Measurements from ENCODE around the gene MED16.
A peak's percentile ranks its signal among the peaks of the same experiment; 100 is the strongest.

Gene MED16

DNA sequence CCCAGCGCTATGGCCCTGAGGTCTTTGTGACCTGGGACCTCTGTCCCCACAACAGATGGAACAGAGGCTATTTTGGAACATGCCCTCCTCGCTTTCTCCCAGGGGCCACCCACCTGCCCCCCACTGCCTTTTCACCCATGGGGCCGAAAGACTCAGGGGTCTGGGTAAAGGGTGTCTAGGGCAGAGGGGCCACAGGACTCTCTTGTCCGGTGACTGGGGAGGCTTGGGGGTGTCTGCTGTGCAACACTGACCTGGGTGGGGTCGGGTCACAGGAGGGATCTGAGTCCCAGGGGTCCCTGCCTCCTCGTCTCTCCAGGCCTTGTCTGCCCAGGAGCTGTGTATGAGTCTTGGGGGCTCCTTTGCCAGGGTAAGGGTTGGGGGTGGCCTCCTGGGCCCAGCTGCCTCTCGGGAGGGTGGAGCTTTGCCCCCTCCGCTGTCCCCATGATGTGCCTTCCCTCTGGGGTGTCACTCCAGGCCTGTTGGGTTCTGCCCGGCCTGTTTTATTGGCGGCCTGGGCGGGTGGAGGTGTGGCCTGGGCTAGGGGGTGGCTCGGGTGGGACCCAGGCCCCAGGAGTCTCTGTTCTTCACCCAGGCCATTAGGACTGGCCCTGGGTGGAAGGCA is 34.9 kb upstream of the MED16 start:
- DNase-seq (ENCODE audit: low spot score), result no peak

DNA sequence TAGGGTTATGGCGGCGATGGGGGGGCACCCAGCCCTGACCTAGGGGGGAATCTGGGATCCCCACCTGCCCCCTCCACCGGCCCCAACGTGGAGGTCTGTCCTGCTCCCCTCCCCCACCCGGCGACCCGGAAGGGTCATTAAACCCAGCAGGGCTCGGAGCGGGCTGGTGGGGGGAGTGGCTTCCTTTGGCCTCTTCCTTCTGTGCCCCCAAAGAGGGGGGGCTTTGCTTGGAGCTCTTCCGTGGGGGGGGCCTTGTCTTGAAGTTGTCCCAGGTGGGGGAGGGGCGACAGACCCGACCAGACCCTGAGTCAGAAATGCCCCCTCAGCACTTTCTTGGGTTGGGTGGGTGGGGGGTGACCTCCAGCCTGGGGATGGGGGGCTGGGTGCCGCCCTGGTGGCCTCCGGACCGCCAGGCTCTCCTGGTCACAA is 34.4 kb upstream of the MED16 start:
- DNase-seq (ENCODE audit: low spot score), result peak; percentile 45

DNA sequence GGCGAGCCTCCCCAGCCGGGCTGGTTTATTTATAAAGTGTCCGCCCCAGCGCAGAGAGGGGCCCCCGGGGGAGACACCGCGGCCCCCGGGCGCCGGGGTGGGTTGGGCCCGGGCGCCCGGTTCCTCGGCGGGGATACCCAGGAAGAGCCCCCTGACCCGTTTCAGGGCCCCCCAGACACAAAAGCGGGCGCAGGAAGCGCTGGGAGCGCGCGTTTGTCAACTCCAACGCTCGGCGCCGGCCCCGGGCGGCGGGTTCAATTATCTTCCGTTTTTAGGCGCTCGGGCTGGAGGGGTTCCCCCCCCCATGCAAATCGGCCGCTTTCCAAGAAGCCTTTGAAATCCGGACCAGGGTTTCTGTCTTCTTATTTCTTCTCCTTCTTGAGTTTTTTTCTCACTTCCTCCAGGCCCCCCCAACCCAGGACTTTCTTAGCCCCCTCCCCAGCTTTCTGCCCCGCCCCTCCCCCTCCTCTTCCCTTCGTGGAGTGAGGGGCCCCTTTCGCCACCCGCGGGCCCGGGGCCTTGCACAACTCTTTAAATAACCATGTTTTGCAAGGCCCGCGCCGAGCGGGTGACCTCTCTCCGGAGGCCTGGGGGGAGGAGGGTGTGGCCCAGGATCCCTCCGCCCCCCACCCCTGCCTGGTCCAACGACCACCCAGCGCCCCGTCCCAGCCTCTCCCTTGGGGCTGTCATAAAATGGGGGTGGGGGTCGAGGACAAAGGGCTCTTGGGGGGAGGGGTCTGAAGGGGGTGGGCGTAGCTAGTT is 33.8 kb upstream of the MED16 start:
- peak; percentile 75 for DNase-seq (ENCODE audit: low spot score)

DNA sequence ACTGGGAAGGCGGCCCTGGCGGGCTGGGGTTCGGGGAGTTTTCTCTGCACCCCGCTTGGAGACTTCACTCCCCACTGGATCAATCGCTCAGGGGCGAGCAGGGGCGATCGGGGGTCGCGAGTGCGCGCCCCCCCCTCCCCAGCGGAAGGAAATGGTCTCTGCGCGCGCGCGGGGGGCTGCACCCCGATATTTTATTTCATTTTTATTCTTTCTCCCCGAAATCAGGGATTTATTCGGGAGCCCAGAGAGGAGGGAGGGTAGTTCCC is 33.3 kb upstream of the MED16 start:
- no peak for DNase-seq (ENCODE audit: low spot score)

DNA sequence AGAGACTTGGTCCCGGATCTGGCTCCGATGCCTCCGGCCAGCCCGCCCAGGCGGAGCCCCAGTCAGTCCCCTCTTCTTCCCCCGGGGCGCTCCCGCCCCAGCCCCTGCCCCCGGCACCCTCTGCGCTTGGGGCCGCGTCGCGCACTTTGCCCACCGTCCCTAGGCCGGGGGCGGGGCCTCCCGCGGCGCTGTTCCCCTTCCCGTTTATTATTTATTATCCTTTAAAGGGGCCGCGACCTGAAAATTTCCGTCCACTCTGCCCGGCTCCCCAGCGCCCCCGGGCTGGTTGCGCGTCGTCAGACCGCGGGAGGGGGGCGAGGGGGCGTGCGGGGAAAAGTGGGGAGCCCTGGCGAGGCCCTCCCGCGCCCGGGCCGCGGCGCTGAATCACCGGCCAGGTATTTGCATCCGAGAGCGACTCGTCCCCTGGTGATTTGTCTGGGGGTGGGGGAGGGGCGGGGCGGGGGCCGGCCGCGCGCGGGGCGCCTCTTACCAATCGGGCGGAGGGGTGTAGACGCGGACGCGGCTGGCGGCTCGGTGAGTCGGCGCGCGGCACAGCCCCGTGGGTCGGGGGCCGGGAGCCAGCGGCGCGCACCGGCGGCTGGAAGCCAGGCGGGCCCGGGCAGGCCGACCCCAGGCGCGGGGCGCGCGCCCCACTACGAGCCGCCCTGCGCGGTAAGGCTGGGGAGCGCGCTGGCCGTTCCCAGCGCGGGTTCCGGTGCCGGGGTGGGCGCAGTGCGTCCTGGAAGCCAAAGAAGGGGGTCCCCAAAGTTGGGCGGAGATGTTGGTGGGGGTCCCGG is 32.7 kb upstream of the MED16 start, which contains the start of gene ARID3A:
TSS of gene ARID3A (plus strand) at position 510 of the 797 bp plus-strand sequence. CDS start 3,494 bp downstream, outside the sequence.
- DNase-seq (ENCODE audit: low spot score), result peak; percentile 95

DNA sequence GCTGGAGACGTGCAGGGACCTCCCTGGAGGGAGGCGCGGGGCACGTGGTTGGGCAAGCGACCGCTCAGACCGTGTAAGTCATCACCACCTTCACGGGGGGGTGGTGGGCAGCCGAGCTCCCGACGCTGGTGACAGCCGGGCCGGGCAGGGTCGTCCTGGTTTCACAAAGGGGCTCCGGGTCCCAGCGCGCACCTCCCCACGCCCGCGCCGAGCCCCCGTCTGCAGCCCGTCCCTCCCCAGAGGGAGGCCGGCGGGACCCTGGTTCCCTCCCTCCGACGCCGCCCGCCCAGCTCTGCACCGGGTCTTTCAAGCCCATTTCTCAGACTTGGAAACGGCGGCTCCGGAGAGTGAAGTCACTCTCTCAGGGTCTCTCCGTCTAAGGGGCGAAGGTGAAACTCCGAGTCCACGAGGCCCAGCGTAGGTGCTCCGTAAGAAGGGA is 32.1 kb upstream of the MED16 start:
- peak; percentile 73 for DNase-seq (ENCODE audit: low spot score)

DNA sequence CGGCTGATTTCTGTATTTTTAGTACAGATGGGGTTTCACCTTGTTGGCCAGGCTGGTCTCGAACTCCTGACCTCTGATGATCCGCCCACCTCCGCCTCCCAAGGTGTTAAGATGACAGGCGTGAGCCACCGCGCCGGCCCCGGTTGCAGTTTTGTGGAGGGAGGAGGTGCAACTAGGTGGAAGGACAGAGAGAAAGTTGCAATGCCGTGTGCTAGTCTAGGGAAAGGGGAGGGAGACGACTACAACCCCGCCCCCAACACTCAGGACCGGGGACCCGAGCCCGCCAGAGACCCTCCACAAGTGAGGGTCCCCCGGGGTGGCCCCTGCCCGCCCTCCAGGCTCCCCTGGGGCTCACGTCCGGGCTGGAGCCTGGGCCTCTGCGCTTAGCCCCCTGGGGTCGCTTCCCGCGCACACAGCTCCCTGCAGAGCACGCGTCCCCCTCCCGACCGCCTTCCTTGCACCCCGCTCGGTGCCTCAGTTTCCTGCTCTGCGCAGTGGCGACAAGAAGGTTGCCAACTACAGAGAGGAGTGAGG is 31.6 kb upstream of the MED16 start:
- peak; percentile 20 for DNase-seq (ENCODE audit: low spot score)

DNA sequence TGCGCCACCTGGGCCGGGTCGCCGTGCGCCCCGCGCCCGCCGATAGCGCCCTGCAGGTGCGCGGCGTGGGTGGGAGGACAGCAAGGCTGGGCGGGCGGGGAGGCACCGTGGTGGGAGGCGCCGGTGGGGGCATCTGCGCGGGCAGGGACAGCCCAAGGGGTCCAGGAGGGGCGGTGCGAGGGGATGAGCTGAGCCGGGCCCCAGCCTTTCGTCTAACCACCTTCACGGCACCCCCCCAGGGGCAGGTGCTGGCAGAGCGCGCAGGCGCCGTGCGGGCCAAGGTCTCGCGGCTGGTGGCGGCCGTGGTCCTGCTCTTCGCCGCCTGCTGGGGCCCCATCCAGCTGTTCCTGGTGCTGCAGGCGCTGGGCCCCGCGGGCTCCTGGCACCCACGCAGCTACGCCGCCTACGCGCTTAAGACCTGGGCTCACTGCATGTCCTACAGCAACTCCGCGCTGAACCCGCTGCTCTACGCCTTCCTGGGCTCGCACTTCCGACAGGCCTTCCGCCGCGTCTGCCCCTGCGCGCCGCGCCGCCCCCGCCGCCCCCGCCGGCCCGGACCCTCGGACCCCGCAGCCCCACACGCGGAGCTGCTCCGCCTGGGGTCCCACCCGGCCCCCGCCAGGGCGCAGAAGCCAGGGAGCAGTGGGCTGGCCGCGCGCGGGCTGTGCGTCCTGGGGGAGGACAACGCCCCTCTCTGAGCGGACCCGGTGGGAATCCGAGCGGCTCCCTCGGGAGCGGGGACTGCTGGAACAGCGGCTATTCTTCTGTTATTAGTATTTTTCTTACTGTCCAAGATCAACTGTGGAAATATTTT is 27.3 kb upstream of the MED16 start:
- no peak for DNase-seq (ENCODE audit: low spot score)

DNA sequence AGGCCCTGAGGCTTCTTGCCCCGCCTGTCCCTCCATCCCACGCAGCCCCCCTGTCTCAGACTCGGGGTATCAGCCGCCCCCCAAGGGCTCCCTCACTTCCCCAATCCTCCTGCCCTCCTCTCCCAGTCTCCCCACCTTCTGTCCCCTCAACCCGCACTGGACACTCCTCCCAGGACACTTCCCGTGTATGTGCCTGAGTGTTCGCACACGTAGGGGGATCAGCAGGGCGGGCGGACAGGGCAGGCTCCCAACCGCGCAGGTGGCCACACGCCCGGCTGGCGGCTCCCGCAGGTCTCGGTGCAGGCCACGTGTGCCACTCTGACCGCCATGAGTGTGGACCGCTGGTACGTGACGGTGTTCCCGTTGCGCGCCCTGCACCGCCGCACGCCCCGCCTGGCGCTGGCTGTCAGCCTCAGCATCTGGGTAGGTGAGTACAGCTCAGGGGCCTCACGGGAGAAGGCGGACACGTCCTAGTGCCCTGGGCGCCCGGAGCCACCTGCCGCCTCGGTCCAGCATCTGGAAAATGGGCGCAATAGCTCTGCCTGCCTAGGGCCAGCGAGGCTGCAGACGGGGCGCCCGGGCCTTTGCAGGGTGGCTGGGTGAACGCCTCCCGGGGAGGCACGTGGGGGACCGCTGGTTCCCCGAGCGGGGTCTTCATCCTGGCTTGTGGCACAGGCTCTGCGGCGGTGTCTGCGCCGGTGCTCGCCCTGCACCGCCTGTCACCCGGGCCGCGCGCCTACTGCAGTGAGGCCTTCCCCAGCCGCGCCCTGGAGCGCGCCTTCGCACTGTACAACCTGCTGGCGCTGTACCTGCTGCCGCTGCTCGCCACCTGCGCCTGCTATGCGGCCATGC is 26.4 kb upstream of the MED16 start:
- DNase-seq (ENCODE audit: low spot score), result no peak

DNA sequence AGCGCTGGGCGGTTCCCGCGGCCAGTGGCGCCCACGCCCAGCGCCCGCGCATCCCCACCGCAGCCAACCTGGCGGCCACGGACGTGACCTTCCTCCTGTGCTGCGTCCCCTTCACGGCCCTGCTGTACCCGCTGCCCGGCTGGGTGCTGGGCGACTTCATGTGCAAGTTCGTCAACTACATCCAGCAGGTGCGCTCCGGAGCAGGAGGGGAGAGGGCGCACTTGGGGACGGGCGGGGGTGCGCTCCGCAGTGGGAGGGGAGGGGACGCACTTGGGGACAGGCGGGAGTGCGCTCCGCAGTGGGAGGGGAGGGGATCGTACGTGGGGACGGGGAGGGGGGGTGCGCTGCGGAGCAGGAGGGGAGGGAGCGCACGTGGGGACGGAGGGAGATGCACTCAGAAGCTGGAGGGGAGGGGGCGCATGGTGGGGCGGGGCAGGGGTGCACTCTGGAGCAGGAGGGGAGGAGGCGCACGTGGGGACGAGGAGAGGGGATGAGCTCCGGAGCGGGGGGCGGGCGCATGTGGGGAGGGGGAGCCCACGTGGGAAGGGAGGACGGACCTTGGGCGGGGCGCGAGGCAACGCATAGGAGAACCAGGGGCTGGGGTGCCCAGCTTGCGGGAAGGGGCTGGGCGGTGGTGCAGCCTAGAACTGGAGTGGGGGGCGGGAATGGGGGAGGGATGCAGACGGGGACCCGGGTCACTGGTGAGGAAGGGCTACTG is 25.7 kb upstream of the MED16 start:
- no peak for DNase-seq (ENCODE audit: low spot score)

DNA sequence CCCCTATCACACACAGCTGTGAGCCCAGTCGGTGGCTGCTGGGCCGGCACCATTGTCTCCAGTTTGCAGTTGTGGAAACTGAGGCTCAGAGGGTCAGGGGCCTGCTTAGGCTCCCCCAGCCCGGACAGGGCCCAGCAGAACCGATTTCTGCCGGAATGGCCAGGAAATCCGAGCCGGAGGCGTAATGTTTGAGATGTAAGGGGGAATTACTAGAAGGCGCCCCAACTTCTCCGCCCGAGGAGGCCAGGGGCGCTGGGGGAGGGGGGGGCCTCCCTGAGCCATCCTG is 25.1 kb upstream of the MED16 start:
- DNase-seq (ENCODE audit: low spot score), result no peak

DNA sequence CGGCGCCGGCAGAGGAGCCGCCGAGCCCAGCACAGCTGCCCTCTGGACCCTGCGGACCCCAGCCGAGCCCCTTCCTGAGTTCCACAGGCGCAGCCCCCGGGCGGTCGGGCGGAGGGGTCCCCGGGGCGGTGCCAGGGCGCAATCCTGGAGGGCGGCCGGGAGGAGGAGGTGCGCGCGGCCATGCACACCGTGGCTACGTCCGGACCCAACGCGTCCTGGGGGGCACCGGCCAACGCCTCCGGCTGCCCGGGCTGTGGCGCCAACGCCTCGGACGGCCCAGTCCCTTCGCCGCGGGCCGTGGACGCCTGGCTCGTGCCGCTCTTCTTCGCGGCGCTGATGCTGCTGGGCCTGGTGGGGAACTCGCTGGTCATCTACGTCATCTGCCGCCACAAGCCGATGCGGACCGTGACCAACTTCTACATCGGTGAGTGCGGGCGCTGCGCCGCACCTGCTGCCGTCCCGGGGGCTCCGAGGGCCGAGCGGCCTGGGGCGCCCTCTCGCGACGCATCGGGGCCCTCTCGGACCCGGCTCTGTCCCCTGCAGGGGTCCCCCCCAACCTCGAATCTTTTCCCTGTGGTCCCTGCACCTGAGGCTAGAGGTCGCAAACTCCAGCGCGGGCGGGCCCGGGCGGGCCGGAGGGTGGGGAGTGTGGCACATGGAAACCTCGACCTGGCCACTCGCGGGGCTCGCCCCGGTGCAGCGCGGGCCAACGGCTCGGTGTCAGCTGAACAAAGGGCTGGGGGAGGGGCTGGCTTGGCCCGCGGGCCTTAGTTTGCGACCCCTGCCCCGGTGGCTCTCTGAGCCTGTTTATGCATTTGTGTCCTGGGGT is 24.6 kb upstream of the MED16 start, which contains the start of gene KISS1R:
TSS of gene KISS1R (plus strand) at position 11 of the 829 bp plus-strand sequence. CDS start at position 181, 170 bp downstream.
- peak; percentile 59 for DNase-seq (ENCODE audit: low spot score)

DNA sequence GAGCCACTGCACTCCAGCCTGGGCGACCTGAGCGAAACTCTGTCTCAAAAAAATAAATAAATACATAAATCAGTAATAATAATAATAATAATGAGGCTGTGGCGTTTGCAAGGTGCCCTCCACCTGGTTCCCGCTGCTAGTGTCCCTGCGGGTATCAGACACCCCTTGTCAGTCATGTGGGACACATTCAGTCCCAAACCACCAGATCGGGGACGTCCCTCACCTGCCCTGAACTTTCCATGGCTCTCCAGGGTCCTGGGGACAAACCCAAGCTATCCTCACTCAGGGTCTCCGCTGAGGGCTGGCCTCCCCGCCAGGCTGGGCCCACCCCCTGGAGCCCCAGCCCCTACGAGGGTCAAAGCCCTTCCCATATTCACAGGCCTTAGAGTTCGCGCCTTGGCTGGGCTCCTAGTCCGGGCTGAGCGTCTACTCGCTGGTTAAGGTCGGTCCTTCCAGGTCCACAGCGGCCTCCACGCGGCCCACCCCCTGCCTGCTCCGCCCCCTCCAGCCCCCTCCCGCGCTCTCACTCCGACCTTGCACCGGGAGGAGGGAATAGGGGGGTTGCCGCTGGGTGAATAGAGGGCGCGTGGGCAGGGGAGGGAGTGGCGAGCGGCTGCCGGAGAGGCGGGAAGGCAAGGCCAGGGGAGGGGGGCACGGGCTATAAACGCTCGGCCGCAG is 23.8 kb upstream of the MED16 start:
- DNase-seq (ENCODE audit: low spot score), result no peak

DNA sequence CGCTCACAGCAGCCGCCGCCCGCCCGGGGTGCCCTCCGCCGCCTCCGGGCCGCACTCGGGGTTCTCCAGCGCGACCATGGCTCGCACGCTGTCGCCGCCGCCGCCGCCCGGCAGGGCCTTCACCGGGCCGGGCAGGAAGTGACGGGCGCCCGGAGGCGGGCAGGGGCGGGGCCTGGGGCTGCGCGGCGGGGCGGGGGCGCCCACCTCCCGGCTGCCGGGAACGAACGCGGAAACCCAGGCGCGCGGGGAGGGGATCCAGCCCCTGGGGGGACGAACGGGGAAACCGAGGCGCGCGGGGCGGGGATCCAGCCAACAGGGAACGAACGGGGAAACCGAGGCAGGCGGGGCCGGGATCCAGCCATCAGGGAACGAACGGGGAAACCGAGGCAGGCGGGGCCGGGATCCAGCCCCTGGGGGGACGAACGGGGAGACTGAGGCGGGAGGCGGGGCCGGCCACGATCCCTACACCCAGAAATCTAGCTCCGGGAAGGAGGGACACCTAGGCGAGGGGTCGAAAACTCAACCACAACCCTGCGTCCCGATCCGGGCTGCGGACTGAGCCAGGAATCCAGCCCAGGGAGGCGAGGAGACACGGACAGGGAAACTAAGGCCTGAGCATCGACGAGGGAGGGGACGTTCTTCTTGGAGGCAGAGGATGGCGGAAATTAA is 20.2 kb upstream of the MED16 start, which contains the start of gene R3HDM4:
TSS of gene R3HDM4 (minus strand) at position 140 of the 669 bp plus-strand sequence. CDS start at position 78, 62 bp downstream.
- peak; percentile 96 for DNase-seq (ENCODE audit: low spot score)

DNA sequence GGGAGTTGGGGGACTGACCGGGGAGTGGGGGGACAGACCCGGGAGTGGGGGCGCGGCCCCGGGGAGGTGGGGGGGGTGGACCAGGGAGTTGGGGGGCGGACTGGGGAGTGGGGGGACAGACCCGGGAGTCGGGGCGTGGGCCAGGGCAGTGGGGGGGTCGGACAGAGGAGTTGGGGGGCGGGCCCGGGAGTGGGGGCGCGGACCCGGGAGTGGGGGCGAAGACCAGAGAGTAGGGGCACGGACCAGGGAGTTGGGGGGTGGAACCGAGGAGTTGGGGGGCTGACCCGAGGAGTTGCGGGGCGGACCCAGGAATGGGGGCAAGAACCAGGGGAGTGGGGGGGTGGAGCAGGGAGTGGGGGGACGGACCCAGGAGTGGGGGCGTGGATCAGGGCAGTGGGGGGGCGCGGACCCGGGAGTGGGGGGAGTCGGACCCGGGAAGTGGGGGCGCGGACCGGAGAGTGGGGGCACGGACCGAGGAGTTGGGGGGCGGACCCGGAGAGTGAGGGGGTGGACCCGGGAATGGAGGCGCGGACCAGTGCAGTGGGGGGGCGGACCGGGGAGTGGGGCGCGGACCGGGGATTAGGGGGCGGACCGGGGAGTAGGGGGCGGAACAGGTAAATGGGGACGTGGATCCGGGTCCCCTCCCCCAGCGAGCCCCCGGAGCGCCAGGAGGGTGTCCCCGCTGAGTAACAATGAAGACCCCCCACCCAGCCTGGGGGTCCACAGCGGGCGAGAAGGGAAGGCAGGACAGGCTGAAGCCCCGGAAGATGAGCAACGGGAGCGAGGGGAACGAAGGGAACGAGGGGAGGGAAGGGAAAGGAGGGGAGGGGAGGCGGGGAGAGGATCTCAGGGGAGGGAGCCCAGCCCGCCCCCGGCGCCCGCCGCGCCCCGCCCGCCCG is 19.4 kb upstream of the MED16 start:
- no peak for DNase-seq (ENCODE audit: low spot score)

DNA sequence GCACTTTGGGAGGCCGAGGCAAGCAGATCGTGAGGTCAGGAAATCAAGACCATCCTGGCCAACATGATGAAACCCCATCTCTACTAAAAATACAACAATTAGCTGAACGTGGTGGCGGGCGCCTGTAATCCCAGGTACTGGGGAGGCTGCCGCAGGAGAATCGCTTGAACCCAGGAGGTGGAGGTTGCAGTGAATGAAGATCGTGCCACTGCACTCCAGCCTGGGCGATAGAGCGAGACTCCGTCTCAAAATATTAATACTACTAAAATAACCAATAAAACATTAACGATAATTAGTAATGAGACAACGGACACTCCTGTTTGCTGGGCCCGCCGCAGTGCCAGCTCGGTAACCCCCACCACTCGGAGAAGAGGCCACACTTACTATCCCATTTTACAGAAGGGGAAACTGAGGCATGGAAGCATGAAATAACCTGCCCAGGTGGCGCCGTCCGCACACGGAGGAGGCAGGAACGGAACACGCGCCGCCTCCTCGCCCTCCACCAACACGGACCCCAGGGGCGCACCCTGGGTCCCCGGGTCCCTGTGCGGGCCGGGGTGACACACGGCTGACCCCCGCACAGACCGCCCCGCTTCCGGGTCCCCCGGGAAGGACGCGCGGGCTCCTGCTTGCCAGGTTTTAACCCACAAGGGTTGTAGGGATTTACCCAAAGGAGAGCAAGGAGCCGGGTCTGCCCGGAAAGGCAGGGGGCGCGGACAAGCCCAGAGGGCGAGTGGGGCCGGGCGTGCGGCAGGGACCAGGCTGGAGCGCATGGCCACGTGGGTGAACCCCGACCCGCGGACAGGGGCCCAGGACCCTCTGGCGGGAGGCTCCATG is 18.4 kb upstream of the MED16 start:
- no peak for DNase-seq (ENCODE audit: low spot score)
